T-helper 17 cell (primary cell): Measurements from ENCODE around the gene TNPO3. TPM values are rescaled to one million over a fixed set of nuclear protein-coding genes. Genes with fewer than 3 reads are reported as not detected.
"Not testable (repeated sequence)": the region's sequence is repeated elsewhere in the genome, so short reads cannot be mapped to it uniquely, and the experiment has no call there.

Source experiments
- ATAC-seq: fragments of 150-1000 bp; cut with Tn5 transposase; 2 replicates; pipeline ENCODE4 v1.10.0; 2021; ENCODE audit warnings: mild to moderate bottlenecking, moderate library complexity
- DNase-seq, 3 donors: peaks; one replicate each; pipeline versions ENCODE4 v3.0.0 to v3.0.0-alpha.2; 2020 to 2021
- H3K9me3 ChIP-seq: one replicate; pipeline ENCODE4 v1.7.0; 2013; ENCODE audit warnings: low read length, mild to moderate bottlenecking; ENCODE audit not compliant: control insufficient read depth, poor library complexity, severe bottlenecking
- H3K27ac Mint-ChIP-seq: one replicate; pipeline ENCODE4 v1.8.0; 2022; ENCODE audit warnings: mild to moderate bottlenecking, moderate library complexity, mixed read lengths
- H3K27me3 Mint-ChIP-seq: one replicate; pipeline ENCODE4 v1.8.0; 2022; ENCODE audit warnings: mixed read lengths
- H3K36me3 Mint-ChIP-seq: one replicate; pipeline ENCODE4 v1.8.0; 2022; ENCODE audit warnings: low read depth, mixed read lengths
- H3K4me1 Mint-ChIP-seq: one replicate; pipeline ENCODE4 v1.8.0; 2022; ENCODE audit warnings: mild to moderate bottlenecking, mixed read lengths
- H3K4me3 Mint-ChIP-seq: one replicate; pipeline ENCODE4 v1.8.0; 2022; ENCODE audit warnings: mild to moderate bottlenecking, moderate library complexity, mixed read lengths
- total RNA-seq, 4 donors: library from RNA in 2 of 4; stranded (reverse) in 2 of 4; gene quantifications; one replicate each; pipeline ENCODE4 v1.2.3 and lab custom pipeline; 2022 to 2026

The TNPO3 gene
- total RNA-seq, 2 donors from 2014 or later: 29.1 to 29.2 TPM

DNA sequence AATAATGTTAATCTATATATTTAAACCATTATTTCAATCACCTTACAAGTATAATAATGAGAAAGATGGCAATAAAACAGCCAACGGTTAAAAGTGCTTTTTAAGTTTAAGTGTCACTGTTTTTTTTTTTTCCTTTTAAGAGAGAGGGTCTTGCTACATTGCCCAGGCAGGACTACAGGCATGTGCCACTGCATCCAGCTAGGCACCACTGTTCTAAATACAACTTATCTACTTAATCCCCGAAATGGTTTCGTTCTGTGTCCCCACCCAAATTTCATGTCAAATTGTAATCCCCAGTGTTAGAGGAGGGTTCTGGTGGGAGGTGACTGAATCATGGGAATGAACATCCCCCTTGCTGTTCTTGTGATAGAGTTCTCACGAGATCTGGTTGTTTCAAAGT, 49.7 kb downstream of the TNPO3 start:
- peaks cover 14% of the 10 kb centered on the region for H3K4me1 Mint-ChIP-seq
- H3K9me3 ChIP-seq: no peaks in the 10 kb centered on the region
- H3K4me3 Mint-ChIP-seq: no peak overlapping the region
- H3K27ac Mint-ChIP-seq: no peak overlapping the region
- no peaks in the 10 kb centered on the region for H3K27me3 Mint-ChIP-seq
- ATAC-seq (no peak), DNase-seq (no peak)
- peaks cover 9% of the 10 kb centered on the region for H3K36me3 Mint-ChIP-seq

GRCh38 chr7:128997181-128997580, 57.7 kb downstream of the TNPO3 start:
- Mint-ChIP-seq H3K27ac (no peak overlapping the region), H3K36me3 (peaks cover 4% of the 10 kb centered on the region), H3K27me3 (no peaks in the 10 kb centered on the region), H3K4me3 (no peak overlapping the region), H3K4me1 (peaks cover 2% of the 10 kb centered on the region)
- H3K9me3 ChIP-seq: no peaks in the 10 kb centered on the region
- DNase-seq: no peak
- no peak for ATAC-seq

DNA sequence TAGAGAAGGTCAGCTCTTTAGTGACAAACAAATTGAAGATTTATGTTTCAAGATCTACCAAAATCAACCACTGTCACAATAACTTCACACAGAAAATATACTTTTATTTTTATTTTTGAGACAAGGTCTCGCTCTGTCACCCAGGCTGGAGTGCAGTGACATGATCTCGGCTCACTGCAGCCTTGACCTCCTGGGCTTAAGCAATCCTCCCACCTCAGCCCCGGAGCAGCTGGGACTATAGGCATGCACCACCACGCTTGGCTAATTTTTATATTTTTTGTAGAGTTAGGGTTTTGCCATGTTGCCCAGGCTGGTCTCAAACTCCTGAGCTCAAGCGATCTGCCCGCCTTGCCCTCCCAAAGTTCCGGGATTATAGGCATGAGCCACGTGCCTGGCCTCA, 60.4 kb downstream of the TNPO3 start:
- not testable (repeated sequence) for H3K9me3 ChIP-seq, ATAC-seq, H3K4me3 Mint-ChIP-seq, H3K27ac Mint-ChIP-seq, H3K36me3 Mint-ChIP-seq, DNase-seq, H3K4me1 Mint-ChIP-seq, H3K27me3 Mint-ChIP-seq

DNA sequence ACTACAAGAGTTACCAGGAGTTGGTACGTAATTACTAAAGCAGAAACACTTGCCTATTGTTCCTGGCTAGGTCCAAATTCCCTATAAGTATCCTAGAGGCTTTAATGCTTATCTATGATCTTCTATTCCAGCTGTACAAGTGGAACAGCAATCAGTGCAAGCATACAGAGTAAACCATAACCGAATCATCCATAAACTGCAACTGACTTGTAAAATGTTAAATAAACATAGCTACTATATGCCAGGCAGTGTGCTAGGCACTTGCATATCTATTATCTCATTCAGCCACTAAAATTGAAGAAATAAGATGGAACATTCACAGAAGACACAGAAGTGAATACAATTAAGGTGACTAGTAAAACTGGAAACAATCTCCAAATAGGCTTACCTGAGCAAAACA, 61.5 kb downstream of the TNPO3 start:
- ATAC-seq: no peak
- Mint-ChIP-seq H3K4me3 (no peak overlapping the region), H3K27ac (peak overlapping the region; percentile 16), H3K36me3 (peaks cover 4% of the 10 kb centered on the region), H3K27me3 (no peaks in the 10 kb centered on the region), H3K4me1 (no peaks in the 10 kb centered on the region)
- DNase-seq: no peak
- no peaks in the 10 kb centered on the region for H3K9me3 ChIP-seq

DNA sequence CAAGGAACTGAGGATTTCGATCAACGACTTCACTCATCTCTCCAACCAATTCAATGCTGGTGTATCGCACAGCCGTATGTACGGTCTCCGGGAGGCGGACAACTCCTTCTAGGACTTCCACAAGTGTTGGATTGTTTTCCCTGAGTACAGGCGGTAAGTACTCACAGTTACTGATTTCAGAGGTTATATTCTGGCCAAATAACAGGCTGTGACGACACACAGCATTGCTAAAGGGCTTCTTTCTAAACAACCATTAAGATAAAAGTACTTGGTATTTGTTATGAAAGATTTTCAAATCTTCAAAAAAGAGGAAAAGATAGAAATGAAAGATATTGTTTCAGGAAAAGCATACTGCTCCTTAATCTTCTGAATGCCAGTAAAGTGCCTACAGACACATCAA, 65.0 kb downstream of the TNPO3 start:
- H3K27ac Mint-ChIP-seq: no peak overlapping the region
- no peak for ATAC-seq
- H3K4me3 Mint-ChIP-seq: no peak overlapping the region
- peaks cover 2% of the 10 kb centered on the region for H3K4me1 Mint-ChIP-seq
- H3K36me3 Mint-ChIP-seq: peaks cover 6% of the 10 kb centered on the region
- no peaks in the 10 kb centered on the region for H3K27me3 Mint-ChIP-seq
- no peak for DNase-seq
- no peaks in the 10 kb centered on the region for H3K9me3 ChIP-seq

- DNase-seq: no peak
- no peaks in the 10 kb centered on the region for H3K9me3 ChIP-seq
- H3K27me3 Mint-ChIP-seq: no peaks in the 10 kb centered on the region
- no peak for ATAC-seq
- H3K4me3 Mint-ChIP-seq: no peak overlapping the region
- peaks cover 2% of the 10 kb centered on the region for H3K4me1 Mint-ChIP-seq
- H3K27ac Mint-ChIP-seq: no peak overlapping the region
- peaks cover 8% of the 10 kb centered on the region for H3K36me3 Mint-ChIP-seq
Observed at GRCh38 chr7:128988372-128988771, 66.5 kb downstream of the TNPO3 start.

GRCh38 chr7:128986609-128987008, 68.3 kb downstream of the TNPO3 start:
- Mint-ChIP-seq H3K27me3 (no peaks in the 10 kb centered on the region), H3K4me3 (no peak overlapping the region), H3K27ac (no peak overlapping the region), H3K4me1 (peaks cover 2% of the 10 kb centered on the region), H3K36me3 (peaks cover 8% of the 10 kb centered on the region)
- DNase-seq (no peak), ATAC-seq (no peak)
- no peaks in the 10 kb centered on the region for H3K9me3 ChIP-seq

- no peak overlapping the region for H3K27ac Mint-ChIP-seq
Observed at GRCh38 chr7:128985660-128986059, 69.3 kb downstream of the TNPO3 start.

DNA sequence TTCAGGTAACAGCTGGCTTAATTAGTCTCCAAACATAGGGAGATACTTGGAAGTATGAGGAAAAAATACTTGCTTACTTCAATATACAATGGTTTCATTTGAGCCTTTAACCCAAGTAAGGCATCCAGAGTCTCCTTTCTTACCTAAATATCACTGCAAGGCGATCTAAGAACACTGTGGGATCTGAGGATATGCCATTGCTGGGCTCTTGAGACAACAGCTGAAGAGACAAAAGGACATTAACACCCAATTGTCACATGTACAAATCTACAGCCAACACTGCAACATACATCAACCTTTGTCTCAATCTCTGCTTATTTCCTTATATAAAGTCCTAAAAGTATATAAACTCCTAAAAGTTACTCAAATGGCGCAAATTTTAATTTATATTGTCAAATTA, 72.8 kb downstream of the TNPO3 start:
- H3K27ac Mint-ChIP-seq: peak overlapping the region; percentile 27

More at GRCh38 chr7:128985660-128986059, 69.3 kb downstream of the TNPO3 start:
- H3K4me1 Mint-ChIP-seq: peaks cover 2% of the 10 kb centered on the region
- peaks cover 8% of the 10 kb centered on the region for H3K36me3 Mint-ChIP-seq
- no peaks in the 10 kb centered on the region for H3K27me3 Mint-ChIP-seq
- H3K9me3 ChIP-seq: no peaks in the 10 kb centered on the region
- DNase-seq (no peak), ATAC-seq (no peak)
- no peak overlapping the region for H3K4me3 Mint-ChIP-seq

DNA sequence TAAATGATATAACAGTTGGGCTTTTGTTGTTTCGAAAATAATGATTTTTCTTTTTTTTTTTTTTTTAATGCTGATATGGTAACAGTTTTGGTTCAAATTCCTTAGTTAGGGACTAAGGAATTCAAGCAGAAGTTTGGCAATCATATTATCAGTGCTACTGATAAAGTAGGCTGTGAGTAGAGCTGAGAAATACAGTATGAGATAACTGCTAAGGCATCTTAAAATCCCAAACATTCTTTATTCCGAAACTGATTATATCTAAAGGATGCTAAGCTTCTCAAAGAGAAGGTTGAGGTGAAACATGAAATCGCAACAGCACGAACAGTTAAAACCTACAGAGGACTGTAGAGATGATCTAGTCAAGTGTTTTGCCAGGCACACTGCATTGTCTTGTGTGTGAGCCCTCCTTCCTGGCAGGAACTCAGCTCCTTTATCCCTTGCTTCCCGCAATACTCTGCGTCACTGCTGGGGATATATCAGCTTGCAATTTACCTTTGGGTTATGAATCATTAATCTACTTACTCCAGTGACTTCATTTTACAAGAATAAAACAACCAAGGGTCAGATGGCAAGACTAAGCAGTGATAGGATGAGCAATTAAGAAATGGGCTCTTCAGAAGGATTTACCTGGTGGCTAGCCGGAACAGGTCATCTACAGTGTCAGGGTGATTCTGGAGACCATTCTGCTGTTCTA, 80.5 kb downstream of the TNPO3 start:
- Mint-ChIP-seq H3K4me1 (peaks cover 7% of the 10 kb centered on the region), H3K27me3 (no peaks in the 10 kb centered on the region), H3K27ac (no peak overlapping the region), H3K36me3 (peaks cover 12% of the 10 kb centered on the region), H3K4me3 (no peak overlapping the region)
- no peaks in the 10 kb centered on the region for H3K9me3 ChIP-seq
- DNase-seq (no peak), ATAC-seq (no peak)

More for the DNA sequence above, 72.8 kb downstream of the TNPO3 start:
- DNase-seq: no peak
- H3K36me3 Mint-ChIP-seq: peaks cover 2% of the 10 kb centered on the region
- H3K4me3 Mint-ChIP-seq: no peak overlapping the region
- no peaks in the 10 kb centered on the region for H3K4me1 Mint-ChIP-seq
- no peaks in the 10 kb centered on the region for H3K9me3 ChIP-seq
- H3K27me3 Mint-ChIP-seq: no peaks in the 10 kb centered on the region
- no peak for ATAC-seq

GRCh38 chr7:128968624-128969023, 86.3 kb downstream of the TNPO3 start:
- ATAC-seq (no peak), DNase-seq (no peak)
- H3K27ac Mint-ChIP-seq: no peak overlapping the region
- no peaks in the 10 kb centered on the region for H3K9me3 ChIP-seq
- peaks cover 18% of the 10 kb centered on the region for H3K36me3 Mint-ChIP-seq
- H3K4me1 Mint-ChIP-seq: peaks cover 14% of the 10 kb centered on the region
- no peak overlapping the region for H3K4me3 Mint-ChIP-seq
- no peaks in the 10 kb centered on the region for H3K27me3 Mint-ChIP-seq

DNA sequence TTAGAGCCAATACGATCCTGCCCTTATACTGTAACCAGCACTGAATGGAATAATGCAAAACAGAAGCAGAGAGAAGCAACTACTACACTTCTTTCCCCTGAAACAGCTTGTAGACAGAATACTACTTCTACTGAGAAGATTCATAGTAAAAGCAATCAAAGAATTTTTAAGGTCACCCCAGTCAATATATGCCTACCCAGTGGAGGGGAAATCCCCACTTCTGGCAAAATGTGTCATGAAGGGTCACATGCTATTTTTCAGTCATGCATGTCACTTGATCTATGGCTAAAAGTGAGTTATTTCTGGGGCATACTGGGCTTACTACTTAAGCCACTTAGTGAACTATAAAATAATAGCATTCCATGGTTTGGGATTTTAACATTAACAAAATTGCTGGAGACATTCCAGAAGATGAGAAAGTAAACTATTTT, 91.6 kb downstream of the TNPO3 start:
- Mint-ChIP-seq H3K27me3 (no peaks in the 10 kb centered on the region), H3K27ac (peak overlapping the region; percentile 63), H3K4me3 (no peak overlapping the region), H3K4me1 (peaks cover 14% of the 10 kb centered on the region), H3K36me3 (peaks cover 8% of the 10 kb centered on the region)
- DNase-seq (no peak), ATAC-seq (peak; percentile 89)
- H3K9me3 ChIP-seq: no peaks in the 10 kb centered on the region

DNA sequence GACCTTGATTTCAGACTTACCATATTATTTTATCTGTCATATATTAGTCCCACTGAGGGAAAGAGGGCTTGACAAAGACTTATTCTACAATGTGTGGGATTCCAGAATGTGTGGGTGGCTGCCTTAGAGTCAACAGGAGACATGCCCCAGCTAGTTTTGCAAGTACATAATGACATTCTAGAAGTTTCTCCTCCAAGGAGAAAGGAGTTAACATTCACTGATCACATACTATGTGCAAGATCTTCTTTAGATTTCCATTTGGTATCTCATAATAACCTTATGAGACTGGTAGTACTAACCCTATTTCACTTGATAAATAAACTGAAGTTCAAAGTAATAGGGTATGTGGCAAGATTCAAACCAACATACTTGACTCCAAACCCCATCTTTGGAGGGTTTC, 92.0 kb downstream of the TNPO3 start:
- Mint-ChIP-seq H3K4me3 (no peak overlapping the region), H3K36me3 (peaks cover 8% of the 10 kb centered on the region), H3K4me1 (peaks cover 14% of the 10 kb centered on the region), H3K27ac (peak overlapping the region; percentile 63), H3K27me3 (no peaks in the 10 kb centered on the region)
- no peaks in the 10 kb centered on the region for H3K9me3 ChIP-seq
- DNase-seq: no peak
- peak; percentile 35 for ATAC-seq

DNA sequence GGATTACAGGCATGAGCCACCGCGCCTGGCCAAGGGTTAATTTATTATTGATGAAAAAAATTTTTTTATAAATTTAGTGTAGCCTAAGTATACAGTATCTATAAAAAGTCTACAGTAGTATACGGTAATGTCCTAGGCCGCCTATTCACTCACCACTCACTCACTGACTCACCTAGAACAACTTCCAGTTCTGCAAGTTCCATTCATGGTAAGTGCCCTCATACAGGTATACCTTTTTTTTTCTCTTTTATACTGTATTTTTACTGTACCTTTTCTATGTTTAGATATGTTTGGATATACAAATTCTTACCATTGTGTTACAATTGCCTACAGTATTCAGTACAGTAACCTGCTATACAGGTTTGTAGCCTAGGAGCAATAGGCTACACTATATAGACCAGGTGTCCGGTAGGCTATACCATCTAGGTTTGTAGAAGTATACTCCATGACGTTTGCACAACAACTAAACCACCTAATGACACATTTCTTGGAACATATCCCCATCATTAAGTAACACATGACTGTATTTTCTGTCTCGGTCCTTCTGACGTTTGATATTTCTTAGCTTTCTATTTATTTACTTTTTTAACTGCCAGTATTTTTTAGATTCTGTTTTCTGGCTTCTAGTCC, 93.8 kb downstream of the TNPO3 start:
- no peak for ATAC-seq
- H3K36me3 Mint-ChIP-seq: peaks cover 8% of the 10 kb centered on the region
- DNase-seq: no peak
- no peaks in the 10 kb centered on the region for H3K9me3 ChIP-seq
- peak overlapping the region; percentile 59 for H3K27ac Mint-ChIP-seq
- no peaks in the 10 kb centered on the region for H3K27me3 Mint-ChIP-seq
- H3K4me3 Mint-ChIP-seq: no peak overlapping the region
- peaks cover 14% of the 10 kb centered on the region for H3K4me1 Mint-ChIP-seq
